ENCODE data around the gene SPON1.

GRCh38 chr11:13952221-13952620 lies 10.3 kb upstream of the SPON1 start:
- TF ChIP-seq POLR2A (IDR thresholded peaks at IDR 0.05), result no peak
- TF ChIP-seq, protein P1, sequence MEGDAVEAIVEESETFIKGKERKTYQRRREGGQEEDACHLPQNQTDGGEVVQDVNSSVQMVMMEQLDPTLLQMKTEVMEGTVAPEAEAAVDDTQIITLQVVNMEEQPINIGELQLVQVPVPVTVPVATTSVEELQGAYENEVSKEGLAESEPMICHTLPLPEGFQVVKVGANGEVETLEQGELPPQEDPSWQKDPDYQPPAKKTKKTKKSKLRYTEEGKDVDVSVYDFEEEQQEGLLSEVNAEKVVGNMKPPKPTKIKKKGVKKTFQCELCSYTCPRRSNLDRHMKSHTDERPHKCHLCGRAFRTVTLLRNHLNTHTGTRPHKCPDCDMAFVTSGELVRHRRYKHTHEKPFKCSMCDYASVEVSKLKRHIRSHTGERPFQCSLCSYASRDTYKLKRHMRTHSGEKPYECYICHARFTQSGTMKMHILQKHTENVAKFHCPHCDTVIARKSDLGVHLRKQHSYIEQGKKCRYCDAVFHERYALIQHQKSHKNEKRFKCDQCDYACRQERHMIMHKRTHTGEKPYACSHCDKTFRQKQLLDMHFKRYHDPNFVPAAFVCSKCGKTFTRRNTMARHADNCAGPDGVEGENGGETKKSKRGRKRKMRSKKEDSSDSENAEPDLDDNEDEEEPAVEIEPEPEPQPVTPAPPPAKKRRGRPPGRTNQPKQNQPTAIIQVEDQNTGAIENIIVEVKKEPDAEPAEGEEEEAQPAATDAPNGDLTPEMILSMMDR (IDR thresholded peaks at IDR 0.05), result no peak
